Effector memory CD8-positive, alpha-beta T cell (primary cell): ENCODE measurements around the gene RASSF5.
A peak's percentile ranks its signal among the peaks of the same experiment; 100 is the strongest.
"Not testable (repeated sequence)": the region's sequence is repeated elsewhere in the genome, so short reads cannot be mapped to it uniquely, and the experiment has no call there.

Source experiments
- ATAC-seq: fragments of 150-1000 bp; cut with Tn5 transposase; replicated peaks from 2 replicates; pipeline ENCODE4 v1.10.0; 2021; ENCODE audit warnings: mild to moderate bottlenecking, moderate library complexity
- DNase-seq, 3 experiments: peaks; one replicate each; pipeline ENCODE4 v3.0.0; 2021
- H3K27ac Mint-ChIP-seq, 2 donors: one replicate each; pipeline ENCODE4 v1.8.0; 2022; ENCODE audit warnings: mild to moderate bottlenecking in 2 of 2, mixed read lengths in 2 of 2, moderate library complexity in 2 of 2
- H3K27me3 Mint-ChIP-seq, 2 donors: one replicate each; pipeline ENCODE4 v1.8.0; 2022; ENCODE audit warnings: mixed read lengths in 2 of 2
- H3K36me3 Mint-ChIP-seq: one replicate; pipeline ENCODE4 v1.8.0; 2022; ENCODE audit warnings: mild to moderate bottlenecking, moderate library complexity, mixed read lengths; ENCODE audit not compliant: insufficient read depth
- H3K4me1 Mint-ChIP-seq, 2 donors: one replicate each; pipeline ENCODE4 v1.8.0; 2022; ENCODE audit warnings: low read depth in 2 of 2, mixed read lengths in 2 of 2
- H3K4me3 Mint-ChIP-seq, 2 donors: one replicate each; pipeline ENCODE4 v1.8.0; 2022; ENCODE audit warnings: mild to moderate bottlenecking in 2 of 2, mixed read lengths in 2 of 2, moderate library complexity in 2 of 2
- H3K9me3 Mint-ChIP-seq, 2 donors: one replicate each; pipeline ENCODE4 v1.8.0; 2022; ENCODE audit warnings: mixed read lengths in 2 of 2

RASSF5 gene

GRCh38 chr1:206570529-206570928, 63.2 kb downstream of the RASSF5 start:
- ATAC-seq (no peak), DNase-seq (no peak)
- H3K27ac Mint-ChIP-seq = peak overlapping the region; percentile 98 to 100
- H3K4me3 Mint-ChIP-seq = peak overlapping the region; percentile 92 to 94
- H3K9me3 Mint-ChIP-seq = no peaks in the 10 kb centered on the region
- H3K4me1 Mint-ChIP-seq = peaks cover 85 to 91% of the 10 kb centered on the region in 2 donors
- H3K36me3 Mint-ChIP-seq = peaks cover 72% of the 10 kb centered on the region
- no peaks in the 10 kb centered on the region for H3K27me3 Mint-ChIP-seq

- Mint-ChIP-seq H3K27ac (peak overlapping the region; percentile 98 to 100), H3K9me3 (no peaks in the 10 kb centered on the region), H3K4me1 (peaks cover 84 to 85% of the 10 kb centered on the region in 2 donors), H3K4me3 (no peak overlapping the region), H3K27me3 (no peaks in the 10 kb centered on the region), H3K36me3 (peaks cover 72% of the 10 kb centered on the region)
- DNase-seq (no peak), ATAC-seq (no peak)
Measured at GRCh38 chr1:206572835-206573234, 65.5 kb downstream of the RASSF5 start.

GRCh38 chr1:206573319-206573718, 66.0 kb downstream of the RASSF5 start:
- Mint-ChIP-seq H3K4me1 (peaks cover 84 to 85% of the 10 kb centered on the region in 2 donors), H3K27me3 (no peaks in the 10 kb centered on the region), H3K27ac (peak overlapping the region; percentile 98 to 100), H3K4me3 (peak overlapping the region; percentile 41 to 79), H3K36me3 (peaks cover 72% of the 10 kb centered on the region), H3K9me3 (no peaks in the 10 kb centered on the region)
- DNase-seq = no peak
- no peak for ATAC-seq

GRCh38 chr1:206573762-206574161, 66.4 kb downstream of the RASSF5 start:
- Mint-ChIP-seq H3K27ac (peak overlapping the region; percentile 98 to 100), H3K9me3 (no peaks in the 10 kb centered on the region), H3K4me3 (peak overlapping the region; percentile 41 to 79), H3K27me3 (no peaks in the 10 kb centered on the region), H3K4me1 (peaks cover 84 to 85% of the 10 kb centered on the region in 2 donors), H3K36me3 (peaks cover 72% of the 10 kb centered on the region)
- ATAC-seq (no peak), DNase-seq (no peak)

- Mint-ChIP-seq H3K27ac (peak overlapping the region; percentile 98 to 100), H3K4me1 (peaks cover 89 to 90% of the 10 kb centered on the region in 2 donors), H3K9me3 (no peaks in the 10 kb centered on the region), H3K4me3 (peak overlapping the region; percentile 76 to 79), H3K27me3 (no peaks in the 10 kb centered on the region), H3K36me3 (peaks cover 71% of the 10 kb centered on the region)
- DNase-seq (peak; percentile 46 to 57 (median 47)), ATAC-seq (peak; percentile 60)
Measured at GRCh38 chr1:206575165-206575893, 68.0 kb downstream of the RASSF5 start.

GRCh38 chr1:206575894-206576737, 68.8 kb downstream of the RASSF5 start:
- ATAC-seq (no peak), DNase-seq (no peak)
- Mint-ChIP-seq H3K4me1 (peaks cover 89 to 93% of the 10 kb centered on the region in 2 donors), H3K9me3 (no peaks in the 10 kb centered on the region), H3K27me3 (no peaks in the 10 kb centered on the region), H3K4me3 (peak overlapping the region; percentile 76 to 79), H3K36me3 (peaks cover 71% of the 10 kb centered on the region), H3K27ac (peak overlapping the region; percentile 98 to 100)

- Mint-ChIP-seq H3K27me3 (no peaks in the 10 kb centered on the region), H3K4me3 (peak overlapping the region; percentile 79 to 93), H3K9me3 (no peaks in the 10 kb centered on the region), H3K36me3 (peaks cover 69% of the 10 kb centered on the region), H3K27ac (peak overlapping the region; percentile 98 to 100), H3K4me1 (peaks cover 88 to 89% of the 10 kb centered on the region in 2 donors)
- DNase-seq (no peak), ATAC-seq (no peak)
Measured at GRCh38 chr1:206577626-206578025, 70.3 kb downstream of the RASSF5 start.

GRCh38 chr1:206578068-206578977, 71.0 kb downstream of the RASSF5 start:
- peak; percentile 17 for ATAC-seq
- DNase-seq = no peak
- H3K4me1 Mint-ChIP-seq = peaks cover 88 to 90% of the 10 kb centered on the region in 2 donors
- peak overlapping the region; percentile 79 to 93 for H3K4me3 Mint-ChIP-seq
- H3K9me3 Mint-ChIP-seq = no peaks in the 10 kb centered on the region
- no peaks in the 10 kb centered on the region for H3K27me3 Mint-ChIP-seq
- H3K27ac Mint-ChIP-seq = peak overlapping the region; percentile 98 to 100
- H3K36me3 Mint-ChIP-seq = peaks cover 68% of the 10 kb centered on the region

GRCh38 chr1:206578978-206579374, 71.6 kb downstream of the RASSF5 start:
- peak overlapping the region; percentile 79 to 93 for H3K4me3 Mint-ChIP-seq
- no peaks in the 10 kb centered on the region for H3K27me3 Mint-ChIP-seq
- peak overlapping the region; percentile 98 to 100 for H3K27ac Mint-ChIP-seq
- H3K9me3 Mint-ChIP-seq = no peaks in the 10 kb centered on the region
- DNase-seq (no peak), ATAC-seq (no peak)
- H3K36me3 Mint-ChIP-seq = peaks cover 72% of the 10 kb centered on the region
- peaks cover 86 to 89% of the 10 kb centered on the region in 2 donors for H3K4me1 Mint-ChIP-seq

- H3K27ac Mint-ChIP-seq = peak overlapping the region; percentile 98 to 100
- H3K4me3 Mint-ChIP-seq = peak overlapping the region; percentile 79 to 93
- peaks cover 78 to 83% of the 10 kb centered on the region in 2 donors for H3K4me1 Mint-ChIP-seq
- ATAC-seq (peak; percentile 68), DNase-seq (peak; percentile 82 to 85 (median 83))
- peaks cover 76% of the 10 kb centered on the region for H3K36me3 Mint-ChIP-seq
- no peaks in the 10 kb centered on the region for H3K9me3 Mint-ChIP-seq
- no peaks in the 10 kb centered on the region for H3K27me3 Mint-ChIP-seq
Measured at GRCh38 chr1:206579747-206580437, 72.6 kb downstream of the RASSF5 start.

- Mint-ChIP-seq H3K27ac (peak overlapping the region; percentile 98 to 100), H3K4me1 (peaks cover 76 to 80% of the 10 kb centered on the region in 2 donors), H3K9me3 (no peaks in the 10 kb centered on the region), H3K36me3 (peaks cover 80% of the 10 kb centered on the region), H3K4me3 (peak overlapping the region; percentile 79 to 93), H3K27me3 (no peaks in the 10 kb centered on the region)
- DNase-seq (no peak), ATAC-seq (no peak)
Measured at GRCh38 chr1:206580438-206581113, 73.2 kb downstream of the RASSF5 start.

GRCh38 chr1:206581114-206581497, 73.8 kb downstream of the RASSF5 start:
- Mint-ChIP-seq H3K4me3 (peak overlapping the region; percentile 79 to 93), H3K36me3 (peaks cover 80% of the 10 kb centered on the region), H3K4me1 (peaks cover 75% of the 10 kb centered on the region in 2 donors), H3K27ac (peak overlapping the region; percentile 98 to 100)
- not testable (repeated sequence) for ATAC-seq, H3K27me3 Mint-ChIP-seq, H3K9me3 Mint-ChIP-seq, DNase-seq
